Fibroblast of skin of left quadriceps (primary cell): ENCODE measurements around the gene MAPK12.

Experiments used
- DNase-seq, 2 experiments: peaks; one replicate each; pipeline ENCODE4 v3.0.0-alpha.2; 2013; ENCODE audit warnings: low read depth in 2 of 2

The MAPK12 gene

GRCh38 chr22:50268655-50269113 is 7.2 kb upstream of the MAPK12 start:
- DNase-seq, result no peak

- no peak for DNase-seq
These were observed 6.3 kb upstream of the MAPK12 start for GRCh38 chr22:50267591-50268390.

GRCh38 chr22:50266994-50267393 is 5.5 kb upstream of the MAPK12 start:
- DNase-seq, result no peak

- no peak for DNase-seq
These were observed 3.6 kb upstream of the MAPK12 start for GRCh38 chr22:50264946-50265669.

GRCh38 chr22:50264104-50264745 is 2.7 kb upstream of the MAPK12 start:
- DNase-seq, result no peak

GRCh38 chr22:50262973-50263617 is 1.6 kb upstream of the MAPK12 start:
- DNase-seq, result no peak

- DNase-seq, result no peak
These were observed 1.0 kb upstream of the MAPK12 start for GRCh38 chr22:50262460-50262911.

GRCh38 chr22:50260801-50261614 is 475 bp downstream of the MAPK12 start:
- DNase-seq, result no peak

GRCh38 chr22:50260434-50260800 is 1.1 kb downstream of the MAPK12 start:
- DNase-seq, result no peak

GRCh38 chr22:50259302-50259701 is 2.2 kb downstream of the MAPK12 start:
- DNase-seq, result no peak

- no peak for DNase-seq
These were observed 2.9 kb downstream of the MAPK12 start for GRCh38 chr22:50258361-50259292.

- DNase-seq, result no peak
These were observed 3.8 kb downstream of the MAPK12 start for GRCh38 chr22:50257451-50258360.

- DNase-seq, result no peak
These were observed 4.4 kb downstream of the MAPK12 start for GRCh38 chr22:50257041-50257440.

- no peak for DNase-seq
These were observed 5.1 kb downstream of the MAPK12 start for GRCh38 chr22:50256258-50256862.

- DNase-seq, result no peak
These were observed 5.9 kb downstream of the MAPK12 start for GRCh38 chr22:50255607-50256006.

- no peak for DNase-seq
These were observed 6.4 kb downstream of the MAPK12 start for GRCh38 chr22:50255099-50255498.

GRCh38 chr22:50253941-50254340 is 7.5 kb downstream of the MAPK12 start:
- DNase-seq, result no peak

GRCh38 chr22:50253046-50253915 is 8.2 kb downstream of the MAPK12 start:
- no peak for DNase-seq
